Left lobe of liver (tissue), 2 donors: ENCODE results near the gene HECTD1. TPM values are rescaled to one million over a fixed set of nuclear protein-coding genes. Genes with fewer than 3 reads are reported as not detected.
"Not testable (repeated sequence)": the region's sequence is repeated elsewhere in the genome, so short reads cannot be mapped to it uniquely, and the experiment has no call there.

ENCODE experiments used
- ATAC-seq: fragments of 200-7000 bp; cut with Tn5 transposase; one replicate; pipeline ENCODE4 v1.9.1; 2020; ENCODE audit warnings: mild to moderate bottlenecking, moderate library complexity
- DNase-seq: peaks from one replicate; pipeline ENCODE4 v3.0.0-alpha.2; 2020; ENCODE audit warnings: low spot score
- total RNA-seq: library from RNA; stranded (reverse); gene quantifications from one replicate; pipeline ENCODE4 v1.2.1, GENCODE V29; 2021
- donor health status: DM: no; HTN: no; CAD: no; lungs with moderate emphysema.
- donor health status: DM: no; HTN: yes; CAD: no.

HECTD1 gene
- total RNA-seq, 1 donor from 2014 or later: 165 TPM

DNA sequence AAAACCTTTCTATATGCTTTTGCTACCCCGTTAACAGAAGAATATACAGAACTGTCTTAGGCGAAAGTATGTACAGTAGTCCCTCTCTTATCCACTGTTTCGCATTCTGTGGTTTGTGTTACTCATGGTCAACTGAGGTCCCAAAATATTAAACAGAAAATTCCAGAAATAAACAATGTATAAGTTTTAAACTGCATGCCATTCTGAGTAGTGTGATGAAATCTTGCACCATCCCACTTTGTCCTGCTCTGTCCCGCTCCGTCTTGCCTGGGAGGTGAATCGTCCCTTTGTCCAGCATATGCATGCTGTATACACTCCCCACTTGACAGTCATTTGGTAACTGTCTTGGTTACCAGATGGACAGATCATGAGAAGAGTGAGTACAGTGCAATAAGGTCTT, 111.3 kb downstream of the HECTD1 start:
- ATAC-seq (no peak), DNase-seq (no peak)

DNA sequence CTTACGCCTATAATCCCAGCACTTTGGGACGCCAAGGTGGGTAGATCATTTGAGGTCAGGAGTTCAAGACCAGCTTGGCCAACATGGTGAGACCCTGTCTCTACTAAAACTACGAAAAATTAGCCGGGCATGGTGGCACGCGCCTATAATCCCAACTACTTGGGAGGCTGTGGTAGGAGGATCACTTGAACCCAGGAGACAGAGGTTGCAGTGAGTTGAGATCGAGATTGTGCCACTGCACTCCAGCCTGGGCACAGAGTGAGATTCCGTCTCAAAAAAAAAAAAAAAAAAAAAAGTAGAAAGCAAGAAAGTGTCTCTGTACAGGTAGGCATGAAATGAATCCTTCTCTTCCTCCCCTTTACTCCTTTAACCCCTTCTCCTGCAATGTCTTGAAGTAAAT, 111.8 kb downstream of the HECTD1 start:
- ATAC-seq, DNase-seq: not testable (repeated sequence)

DNA sequence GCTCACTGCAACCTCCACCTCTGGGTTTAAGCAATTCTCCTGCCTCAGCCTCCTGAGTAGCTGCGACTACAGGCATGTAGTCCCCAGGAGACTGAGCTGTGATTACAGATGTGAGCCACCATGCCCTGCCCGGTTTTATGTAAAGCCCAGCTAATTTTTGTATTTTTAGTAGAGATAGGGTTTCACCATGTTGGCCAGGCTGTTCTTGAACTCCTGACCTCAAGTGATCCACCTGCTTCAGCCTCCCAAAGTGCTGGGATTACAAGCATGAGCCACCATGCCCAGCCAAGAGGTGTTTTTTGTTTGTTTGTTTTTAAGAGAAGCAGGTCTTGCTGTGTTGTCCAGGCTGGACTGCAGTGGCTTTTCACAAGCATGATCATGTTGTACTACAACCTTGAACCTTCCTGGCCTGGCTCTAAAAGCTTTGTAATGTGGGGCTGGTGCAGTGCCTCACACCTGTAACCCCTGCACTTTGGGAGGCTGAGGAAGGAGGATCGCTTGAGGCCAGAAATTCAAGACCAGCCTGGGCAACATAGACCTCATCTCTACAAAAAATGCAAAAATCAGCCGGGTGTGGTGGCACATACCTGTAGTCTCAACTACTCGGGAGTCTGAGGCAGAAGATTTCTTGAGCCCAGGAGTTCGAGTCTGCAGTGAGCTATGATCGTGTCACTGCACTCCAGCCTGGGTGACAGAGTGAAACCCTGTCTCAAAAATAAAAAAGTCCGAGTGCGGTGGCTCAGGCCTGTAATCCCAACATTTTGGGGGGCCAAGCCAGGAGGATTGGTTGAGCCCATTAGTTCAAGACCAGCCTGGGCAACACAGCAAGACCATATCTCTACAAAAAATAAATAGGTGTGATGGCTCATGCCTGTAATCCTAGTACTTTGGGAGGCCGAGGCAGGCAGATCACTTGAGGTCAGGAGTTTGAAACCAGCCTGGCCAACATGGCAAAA, 113.4 kb downstream of the HECTD1 start:
- DNase-seq, ATAC-seq: not testable (repeated sequence)

DNA sequence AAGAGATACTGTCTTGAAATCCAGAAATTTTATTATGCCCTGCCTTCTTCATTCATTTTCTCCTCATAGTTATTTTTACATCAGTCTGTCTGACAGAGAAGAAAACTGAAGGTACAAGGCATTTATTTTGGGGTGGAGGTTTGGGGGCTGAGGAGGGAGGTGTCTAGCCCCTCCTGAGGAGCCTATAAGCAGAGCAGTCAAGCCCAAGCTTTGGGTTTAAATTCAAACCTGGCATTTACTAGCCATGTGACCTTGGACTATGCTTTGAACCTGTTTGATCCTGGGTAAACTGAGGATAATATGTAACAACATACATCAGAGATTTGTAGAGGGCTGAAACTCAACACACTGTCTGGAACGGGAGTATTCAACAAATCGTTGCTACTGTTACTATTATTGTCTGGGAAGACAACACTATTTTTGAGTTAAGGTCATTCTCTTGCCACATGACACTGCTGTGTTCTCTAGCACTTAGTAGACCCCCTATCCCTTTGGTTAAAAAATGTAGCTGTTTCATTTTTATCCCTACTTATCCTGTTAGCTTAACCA, 115.4 kb downstream of the HECTD1 start:
- no peak for DNase-seq
- no peak for ATAC-seq

DNA sequence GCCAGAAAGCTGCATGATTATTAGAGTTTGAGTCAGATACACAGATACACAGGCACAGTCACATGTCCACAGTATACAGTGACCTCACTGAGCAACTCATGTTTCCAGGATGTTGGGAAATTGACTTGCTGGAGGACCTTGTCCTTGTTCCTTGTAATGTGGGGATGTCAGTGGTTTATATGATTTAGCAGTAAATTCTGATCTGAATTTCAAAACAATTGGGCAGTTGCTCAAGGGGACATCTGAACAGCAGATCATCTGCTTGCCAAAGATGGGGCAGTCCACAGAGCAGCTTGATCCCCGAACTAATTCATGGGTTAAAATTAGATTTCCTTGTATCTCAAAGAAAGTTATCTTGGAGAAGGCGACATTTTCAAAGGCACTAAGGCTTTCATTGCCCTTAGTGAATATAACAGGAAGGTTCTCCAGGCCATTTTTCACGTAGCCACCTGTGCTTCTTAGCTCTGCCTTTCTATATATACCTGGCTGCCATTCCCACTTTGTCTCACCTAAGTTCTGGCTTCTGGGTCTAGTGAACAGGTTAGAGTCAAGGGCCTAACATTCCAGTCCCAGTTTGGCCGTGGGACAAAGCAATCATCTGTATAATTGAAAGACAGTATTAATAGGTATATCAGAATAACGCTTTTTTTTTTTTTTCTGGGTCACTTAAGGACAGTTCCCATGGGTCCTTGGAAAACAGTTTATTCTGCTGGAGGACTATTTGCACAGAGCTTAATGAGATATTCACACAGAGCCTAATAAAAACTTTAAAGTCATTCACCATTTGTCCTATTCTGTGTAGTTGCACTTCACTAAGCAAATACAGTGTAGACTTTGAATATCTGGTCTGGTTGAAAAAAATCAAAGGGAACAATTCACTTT, 116.5 kb downstream of the HECTD1 start:
- peak; percentile 60 for DNase-seq

DNA sequence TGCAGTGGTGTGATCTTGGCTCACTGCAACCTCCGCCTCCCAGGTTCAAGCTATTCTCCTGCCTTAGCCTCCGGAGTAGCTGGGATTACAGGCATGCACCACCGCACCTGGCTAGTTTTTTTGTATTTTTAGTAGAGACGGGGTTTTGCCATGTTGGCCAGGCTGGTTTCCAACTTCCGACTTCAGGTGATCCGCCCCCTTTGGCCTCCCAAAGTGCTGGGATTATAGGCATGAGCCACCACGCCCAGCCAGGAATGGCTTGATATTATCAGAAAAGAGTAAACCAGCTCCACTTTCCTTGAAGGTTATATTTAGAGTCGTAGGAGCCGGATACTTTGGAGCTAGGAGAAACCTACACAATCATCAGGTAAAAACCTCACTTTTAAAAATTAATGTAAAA, 121.1 kb downstream of the HECTD1 start:
- not testable (repeated sequence) for ATAC-seq, DNase-seq

More for the DNA sequence above, 116.5 kb downstream of the HECTD1 start:
- peak; percentile 83 for ATAC-seq

DNA sequence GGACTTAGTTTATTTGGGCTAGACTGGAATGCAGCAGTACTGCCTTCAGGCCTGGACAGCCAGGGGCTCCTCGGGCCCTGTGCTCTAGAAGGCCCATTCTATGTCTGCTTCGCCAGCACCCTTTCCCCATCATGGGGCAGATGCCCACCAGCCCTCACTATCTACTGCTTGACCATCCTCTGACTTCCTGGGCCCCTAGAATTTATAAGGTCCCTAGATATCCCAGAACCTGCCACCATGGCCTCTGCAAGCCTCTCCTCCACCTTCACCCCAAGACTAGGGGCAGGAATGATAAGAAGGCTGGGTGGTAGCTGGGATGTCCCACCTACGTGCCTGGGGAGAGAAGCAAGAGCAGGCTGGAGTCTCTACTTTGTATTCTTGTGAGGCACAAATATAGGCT, 122.6 kb downstream of the HECTD1 start:
- ATAC-seq: no peak
- DNase-seq: no peak

DNA sequence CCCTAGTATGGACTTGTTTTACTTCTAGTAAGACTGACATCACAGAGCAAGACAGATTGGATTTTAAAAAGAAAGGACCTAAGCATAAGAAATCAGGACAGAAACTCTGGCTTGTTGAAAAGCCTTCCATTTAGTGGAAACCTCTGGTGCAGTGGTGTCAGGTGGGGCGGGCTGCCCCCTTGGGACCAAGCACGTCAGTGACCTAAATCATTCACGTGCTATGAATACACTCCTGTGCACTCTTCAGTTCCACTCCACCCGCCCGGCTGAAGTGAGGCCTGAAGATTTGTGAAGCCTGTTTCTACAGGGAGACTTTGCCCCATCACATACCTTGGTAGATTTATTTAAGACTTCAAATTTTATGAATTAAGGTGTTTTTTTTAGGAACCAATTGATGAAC, 123.2 kb downstream of the HECTD1 start:
- ATAC-seq (no peak), DNase-seq (no peak)

DNA sequence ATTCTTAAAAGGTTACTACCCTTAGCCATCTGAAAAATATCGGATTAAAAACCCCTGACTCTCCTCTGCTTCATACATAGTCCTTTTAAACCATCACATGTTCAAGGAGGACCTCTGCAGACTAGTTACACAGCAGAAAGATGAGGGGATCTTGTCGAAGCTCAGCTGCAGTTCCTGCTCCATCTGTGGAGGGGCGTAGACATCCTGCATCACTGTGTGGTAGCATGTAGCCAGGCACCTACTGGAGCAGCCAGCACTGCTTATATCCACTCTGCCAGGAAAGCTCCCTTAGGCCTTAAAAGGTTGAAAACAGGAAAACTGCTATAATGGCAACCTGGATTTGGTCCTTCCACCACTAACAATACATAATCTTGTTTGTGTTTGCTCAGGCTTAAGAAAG, 123.8 kb downstream of the HECTD1 start:
- DNase-seq (no peak), ATAC-seq (no peak)

DNA sequence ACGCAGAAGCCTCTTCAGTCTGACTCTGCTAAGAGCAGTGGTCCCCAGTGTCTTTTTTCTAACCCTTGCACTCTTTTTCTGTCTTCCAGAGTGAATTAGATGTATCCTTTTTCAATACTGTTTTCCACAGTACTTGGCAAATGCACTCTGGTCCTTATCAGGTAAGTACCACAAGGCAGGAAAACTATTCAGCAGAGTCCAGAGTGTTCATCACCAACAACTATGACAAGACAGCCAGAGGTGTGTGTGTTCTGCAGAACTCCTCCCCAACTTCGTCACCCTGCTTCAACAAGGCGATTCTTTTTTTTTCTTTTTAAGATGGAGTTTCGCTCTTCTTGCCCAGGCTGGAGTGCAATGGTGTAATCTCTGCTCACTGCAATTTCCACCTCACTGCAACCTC, 127.1 kb downstream of the HECTD1 start:
- ATAC-seq: no peak
- no peak for DNase-seq

DNA sequence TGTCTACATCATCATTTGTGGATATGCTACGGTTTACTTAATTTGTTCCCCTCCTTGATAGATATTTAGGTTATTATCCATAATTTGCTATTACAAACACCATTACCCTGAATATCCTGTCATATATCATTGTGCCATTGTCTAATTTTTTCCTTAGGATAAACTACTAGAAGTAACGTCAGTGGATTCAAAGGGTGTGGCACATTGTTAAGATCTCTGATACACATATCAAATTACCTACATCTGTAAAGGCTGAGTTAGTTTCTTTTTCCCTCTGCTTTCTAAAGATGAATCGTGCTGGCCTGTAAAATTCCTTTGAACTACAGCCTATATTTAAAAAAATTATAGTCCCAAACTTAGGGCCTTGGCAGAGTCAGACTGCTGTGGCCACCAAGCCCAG, 127.5 kb downstream of the HECTD1 start:
- ATAC-seq (no peak), DNase-seq (no peak)

DNA sequence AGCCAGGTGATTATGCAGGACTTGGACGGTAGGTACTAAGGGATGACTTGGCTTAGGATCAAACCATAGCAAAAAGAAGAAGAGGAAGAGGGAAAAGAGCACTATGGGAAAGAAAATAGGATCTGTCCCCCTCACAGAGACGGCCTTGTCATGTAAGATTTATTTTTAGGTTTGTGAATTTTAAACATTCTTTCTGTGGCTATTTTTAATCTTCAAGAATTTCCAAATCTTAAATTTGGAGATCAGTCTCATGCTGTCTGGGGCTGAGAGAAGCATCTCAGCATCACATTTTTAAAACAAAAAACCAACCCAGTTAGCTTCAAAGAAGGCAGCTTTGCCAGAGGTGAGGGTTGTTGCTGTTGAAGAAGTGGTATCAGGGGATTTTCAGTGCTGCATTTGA, 128.8 kb downstream of the HECTD1 start:
- no peak for DNase-seq
- no peak for ATAC-seq

DNA sequence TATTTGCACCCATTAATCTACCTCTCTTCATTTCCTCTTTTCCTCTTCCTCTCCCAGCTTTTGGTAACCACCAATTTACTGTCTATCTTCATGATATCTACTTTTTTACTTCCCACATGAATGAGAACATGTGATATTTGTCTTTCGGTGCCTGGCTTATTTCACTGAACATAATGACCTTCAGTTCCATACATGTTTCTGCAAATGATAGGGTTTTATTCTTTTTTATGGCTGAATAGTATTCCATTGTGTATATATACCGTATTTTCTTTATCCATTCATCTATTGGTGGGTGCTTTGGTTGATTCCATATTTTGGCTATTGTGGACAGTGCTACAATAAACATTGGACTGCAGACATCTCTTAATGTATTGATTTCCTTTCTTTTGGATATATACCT, 132.4 kb downstream of the HECTD1 start:
- DNase-seq: no peak

DNA sequence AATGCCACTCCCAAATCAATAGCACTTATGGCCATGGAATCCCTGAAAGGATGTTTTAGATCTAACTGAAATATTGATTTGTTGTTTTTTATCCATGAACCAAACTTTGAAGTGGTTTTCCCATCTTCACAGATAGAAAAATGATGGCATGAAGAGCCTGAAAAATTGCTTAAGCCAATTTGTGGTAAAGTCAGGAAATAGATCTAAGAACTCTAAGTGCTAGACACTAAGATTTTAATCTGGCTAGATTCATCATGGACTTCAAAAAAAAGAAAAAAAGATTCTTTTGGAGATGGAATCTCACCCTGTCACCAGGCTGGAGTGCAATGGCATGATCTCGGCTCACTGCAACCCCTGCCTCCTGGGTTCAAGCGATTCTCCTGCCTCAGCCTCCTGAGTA, 136.4 kb downstream of the HECTD1 start:
- ATAC-seq: no peak
- DNase-seq: no peak

More for the DNA sequence above, 132.4 kb downstream of the HECTD1 start:
- ATAC-seq: no peak

DNA sequence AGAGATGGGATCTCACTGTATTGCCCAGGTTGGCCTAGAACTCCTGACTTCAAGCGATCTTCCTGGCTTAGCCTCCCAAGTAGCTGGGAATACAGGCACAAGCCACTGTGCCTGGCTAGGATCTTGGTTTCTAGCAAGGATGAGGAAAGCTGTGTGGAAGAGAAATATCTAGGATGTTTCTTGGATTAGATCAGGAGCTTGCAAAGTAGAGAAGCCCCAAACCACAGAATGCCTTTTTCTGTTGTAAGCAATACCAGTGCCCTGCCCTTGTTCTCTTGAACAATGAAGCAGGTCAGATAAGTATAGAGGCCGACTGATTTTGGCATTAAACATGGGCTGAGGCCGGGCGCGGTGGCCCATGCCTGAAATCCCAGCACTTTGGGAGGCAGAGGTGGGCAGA, 137.2 kb downstream of the HECTD1 start:
- no peak for ATAC-seq

DNA sequence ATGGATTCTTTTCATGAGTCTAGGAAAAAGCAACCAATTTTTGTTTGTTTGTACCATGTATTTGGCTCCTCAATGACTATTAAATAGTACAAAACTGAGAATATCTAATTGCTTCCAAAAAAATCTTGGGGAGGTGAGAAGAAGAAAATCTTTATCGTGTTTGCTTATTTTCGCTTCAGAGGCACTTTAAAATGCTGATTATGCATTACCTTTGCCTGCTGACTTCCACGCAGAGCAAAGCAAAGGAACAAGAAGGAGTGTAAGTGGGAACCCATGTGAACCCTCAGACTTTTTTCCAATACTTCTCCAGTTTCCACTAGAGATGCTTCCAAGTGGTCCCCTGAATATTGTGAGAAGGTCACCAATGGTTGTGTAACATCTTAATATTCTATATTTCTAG, 138.2 kb downstream of the HECTD1 start:
- ATAC-seq: no peak
- no peak for DNase-seq

More for the DNA sequence above, 137.2 kb downstream of the HECTD1 start:
- DNase-seq: no peak

DNA sequence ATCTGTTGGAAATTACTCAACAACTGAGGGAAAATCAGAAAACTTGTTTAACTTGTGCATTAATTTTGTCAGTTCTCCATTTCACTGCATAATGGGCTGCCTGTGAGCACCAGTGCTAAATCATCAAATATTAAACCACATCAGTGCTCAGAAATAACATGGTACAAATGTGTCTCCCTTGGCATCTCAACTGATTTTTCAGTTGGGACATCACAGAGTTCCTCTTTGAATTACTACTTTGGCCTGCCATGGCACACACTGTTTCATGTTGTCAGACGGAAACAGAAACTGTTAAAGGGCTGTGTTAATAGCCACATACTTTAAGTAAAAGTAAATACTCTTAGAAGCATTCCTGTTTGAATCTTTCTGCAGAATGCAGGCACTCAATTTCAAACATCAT, 139.4 kb downstream of the HECTD1 start:
- no peak for DNase-seq

DNA sequence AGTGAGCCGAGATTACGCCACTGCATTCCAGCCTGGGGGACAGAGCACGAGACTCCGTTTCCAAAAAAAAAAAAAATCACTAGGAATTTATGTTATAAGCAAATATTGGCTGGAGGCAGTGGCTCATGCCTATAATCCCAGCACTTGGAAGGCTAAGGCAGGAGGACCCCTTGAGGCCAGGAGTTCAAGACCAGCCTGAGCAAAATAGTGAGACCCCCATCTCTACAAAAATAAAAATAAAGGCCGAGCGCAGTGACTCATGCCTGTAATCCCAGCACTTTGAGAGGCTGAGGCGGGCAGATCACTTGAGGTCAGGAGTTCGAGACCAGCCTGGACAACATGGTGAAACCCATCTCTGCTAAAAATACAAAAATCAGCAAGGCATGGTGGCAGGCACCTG, 144.7 kb downstream of the HECTD1 start:
- DNase-seq, ATAC-seq: not testable (repeated sequence)

More for the DNA sequence above, 139.4 kb downstream of the HECTD1 start:
- peak; percentile 47 for ATAC-seq

DNA sequence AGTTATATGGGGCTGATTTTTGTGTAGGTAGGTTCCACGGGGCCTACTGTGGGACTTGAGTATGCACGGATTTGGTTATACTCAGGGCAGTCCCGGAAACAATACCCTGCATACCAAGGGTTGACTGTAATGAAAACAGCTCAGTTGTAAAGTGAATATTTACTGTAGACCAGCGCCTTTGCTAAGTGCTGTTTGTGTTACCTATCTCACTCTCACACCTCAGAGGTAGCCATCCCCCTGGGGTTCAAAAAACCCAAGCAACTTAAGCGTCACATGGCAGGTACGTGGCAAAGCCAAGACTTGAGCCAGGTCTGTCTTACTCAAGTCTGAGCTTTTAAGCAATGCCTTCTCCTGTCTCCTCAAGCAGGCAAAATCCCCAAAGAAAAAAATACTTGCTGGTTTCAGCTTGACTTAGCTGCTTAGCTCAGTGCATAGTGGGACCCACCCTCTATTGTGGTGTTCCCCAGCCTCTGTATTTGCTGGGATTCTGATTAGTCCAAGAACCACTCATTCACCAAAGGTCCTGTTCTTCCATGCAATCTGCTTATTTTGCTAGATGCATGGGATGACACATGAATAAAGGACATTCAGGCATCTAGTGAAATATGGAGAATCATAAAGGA, 147.2 kb downstream of the HECTD1 start:
- DNase-seq (no peak), ATAC-seq (no peak)

DNA sequence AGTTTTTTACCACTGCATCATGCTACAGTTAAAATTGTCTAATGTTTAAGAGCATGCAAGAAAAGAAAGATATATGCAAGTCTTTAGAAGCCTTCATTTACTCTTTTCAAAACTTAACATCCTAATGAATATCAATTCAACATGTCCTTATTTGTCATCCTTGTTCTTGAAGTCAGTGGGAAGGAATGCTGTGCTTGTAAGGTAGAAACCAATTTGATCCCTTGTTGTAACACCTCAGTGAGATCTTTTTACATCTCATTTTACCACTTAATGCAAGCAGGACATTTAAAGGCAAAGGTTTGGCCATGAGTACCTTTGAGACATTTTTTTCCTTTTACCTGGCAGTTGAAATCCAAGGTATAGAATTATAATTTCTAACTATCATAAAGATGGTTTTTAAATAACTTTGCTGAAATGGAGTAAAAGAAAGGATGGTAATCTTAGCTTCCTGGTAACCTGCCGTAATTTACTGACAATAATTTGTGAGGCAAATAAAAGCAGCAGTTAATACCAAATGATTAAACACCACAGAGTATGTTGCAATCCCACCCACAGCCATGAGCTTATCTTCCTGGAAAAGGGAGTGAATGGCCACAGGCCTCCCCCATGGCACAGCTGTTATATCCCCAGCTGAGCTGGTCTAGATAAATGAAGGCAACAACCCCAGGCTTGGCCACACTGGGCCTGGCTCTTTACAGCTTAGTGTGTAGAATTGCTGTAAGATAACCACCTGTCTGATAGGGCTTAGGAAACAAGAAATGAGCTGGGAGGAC, 148.3 kb downstream of the HECTD1 start:
- ATAC-seq (peak; percentile 95), DNase-seq (peak; percentile 60)
